ENCODE results near the gene PTCH1.

Gene PTCH1

GRCh38 chr9:95465115-95465514 lies 51.7 kb downstream of the PTCH1 start:
- no peak for DNase-seq (ENCODE audit: low read depth in 2 of 2, low spot score in 1 of 2)

GRCh38 chr9:95463148-95464060 lies 53.4 kb downstream of the PTCH1 start:
- DNase-seq (ENCODE audit: low read depth in 2 of 2, low spot score in 1 of 2), result no peak

GRCh38 chr9:95462249-95463147 lies 54.3 kb downstream of the PTCH1 start:
- DNase-seq (ENCODE audit: low read depth in 2 of 2, low spot score in 1 of 2), result peak; percentile 33 to 64

GRCh38 chr9:95461448-95462248 lies 55.1 kb downstream of the PTCH1 start:
- no peak for DNase-seq (ENCODE audit: low read depth in 2 of 2, low spot score in 1 of 2)

GRCh38 chr9:95460518-95461164 lies 56.1 kb downstream of the PTCH1 start:
- DNase-seq (ENCODE audit: low read depth in 2 of 2, low spot score in 1 of 2), result no peak

- DNase-seq (ENCODE audit: low read depth in 2 of 2, low spot score in 1 of 2), result no peak
Observed at GRCh38 chr9:95459851-95460517, 56.8 kb downstream of the PTCH1 start.

GRCh38 chr9:95459178-95459577 lies 57.6 kb downstream of the PTCH1 start:
- DNase-seq (ENCODE audit: low read depth in 2 of 2, low spot score in 1 of 2), result no peak

GRCh38 chr9:95458666-95459065 lies 58.1 kb downstream of the PTCH1 start:
- DNase-seq (ENCODE audit: low read depth in 2 of 2, low spot score in 1 of 2), result no peak

- DNase-seq (ENCODE audit: low read depth in 2 of 2, low spot score in 1 of 2), result no peak
Observed at GRCh38 chr9:95457769-95458168, 59.0 kb downstream of the PTCH1 start.

- no peak for DNase-seq (ENCODE audit: low read depth in 2 of 2, low spot score in 1 of 2)
Observed at GRCh38 chr9:95455714-95456113, 61.1 kb downstream of the PTCH1 start.

GRCh38 chr9:95452176-95452575 lies 64.6 kb downstream of the PTCH1 start:
- no peak for DNase-seq (ENCODE audit: low read depth in 2 of 2, low spot score in 1 of 2)

- no peak for DNase-seq (ENCODE audit: low read depth in 2 of 2, low spot score in 1 of 2)
Observed at GRCh38 chr9:95451065-95451426, 65.7 kb downstream of the PTCH1 start.

GRCh38 chr9:95450171-95451064 lies 66.4 kb downstream of the PTCH1 start:
- DNase-seq (ENCODE audit: low read depth in 2 of 2, low spot score in 1 of 2), result no peak

- no peak for DNase-seq (ENCODE audit: low read depth in 2 of 2, low spot score in 1 of 2)
Observed at GRCh38 chr9:95449016-95449415, 67.8 kb downstream of the PTCH1 start.

- no peak for DNase-seq (ENCODE audit: low read depth in 2 of 2, low spot score in 1 of 2)
Observed at GRCh38 chr9:95447660-95448420, 68.9 kb downstream of the PTCH1 start.

- no peak for DNase-seq (ENCODE audit: low read depth in 2 of 2, low spot score in 1 of 2)
Observed at GRCh38 chr9:95446984-95447383, 69.8 kb downstream of the PTCH1 start.

- DNase-seq (ENCODE audit: low read depth in 2 of 2, low spot score in 1 of 2), result no peak
Observed at GRCh38 chr9:95446259-95446658, 70.5 kb downstream of the PTCH1 start.

GRCh38 chr9:95444160-95444559 lies 72.6 kb downstream of the PTCH1 start:
- DNase-seq (ENCODE audit: low read depth in 2 of 2, low spot score in 1 of 2), result no peak

Data from stimulated activated CD8-positive, alpha-beta memory T cell treated with anti-CD3 and anti-CD28 coated beads, Interleukin-4, amount 100 ng/mL, for 4 hours (primary cell).